Measurements from ENCODE around the gene DPYD. TPM values are rescaled to one million over a fixed set of nuclear protein-coding genes. Genes with fewer than 3 reads are reported as not detected.

The DPYD gene
- total and polyA plus RNA-seq, 7 donors: 2.5 to 7.3 (median 5.1) TPM

DNA sequence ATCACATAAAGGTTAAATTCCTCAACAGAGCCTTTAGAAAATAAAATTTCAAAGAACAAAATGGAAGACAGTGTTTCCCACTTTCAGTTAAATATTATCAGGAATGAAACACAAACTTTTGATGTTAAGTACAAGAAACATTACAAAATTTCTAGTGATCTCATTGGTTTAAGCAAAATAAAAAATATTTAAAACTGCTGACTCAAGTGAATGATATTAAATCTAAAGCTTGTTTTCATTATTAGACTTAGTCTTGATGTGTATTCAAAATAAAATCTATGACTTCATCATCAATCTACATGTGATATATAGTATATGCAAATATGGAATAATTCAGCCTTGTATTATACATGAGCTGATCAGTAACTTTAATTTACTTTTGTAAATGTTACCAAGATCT is 614.3 kb downstream of the DPYD start:
- no peaks in the 10 kb centered on the region for H3K9me3 ChIP-seq
- ATAC-seq (no peak), DNase-seq (no peak)
- no peak overlapping the region for H3K27ac ChIP-seq
- TF ChIP-seq CTCF (IDR thresholded peaks at IDR 0.05): no peak
- no peak overlapping the region for H3K4me3 ChIP-seq
- intact Hi-C loops (cut with DNase I): no loop called here
- no peaks in the 10 kb centered on the region for H3K27me3 ChIP-seq (ENCODE audit: insufficient read depth in 3 of 3, low read length in 2 of 3)
- H3K4me1 ChIP-seq: no peaks in the 10 kb centered on the region
- H3K36me3 ChIP-seq (ENCODE audit: insufficient read depth in 1 of 2, low read depth in 1 of 2): peaks cover 0 to 8% of the 10 kb centered on the region in 2 donors

DNA sequence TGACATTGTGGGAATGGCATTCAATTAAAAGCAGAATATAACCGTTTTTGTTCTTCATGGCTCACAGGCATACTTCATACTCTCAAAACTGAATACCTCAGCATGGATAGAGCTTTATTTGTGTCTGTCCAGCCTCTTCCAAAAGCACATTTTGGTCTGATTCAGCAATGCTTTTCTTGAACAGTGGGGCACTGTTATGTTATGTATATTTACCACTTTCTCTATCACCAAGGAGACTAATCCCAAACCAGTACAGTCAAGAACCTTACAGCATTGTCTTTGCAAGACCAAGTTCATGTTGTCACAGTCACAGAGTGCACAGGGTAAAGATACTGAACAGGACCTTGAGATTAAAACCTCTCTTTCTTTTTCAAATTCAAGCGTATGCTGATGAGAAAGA is 616.5 kb downstream of the DPYD start:
- Histone ChIP-seq H3K27ac (no peak overlapping the region), H3K36me3 (ENCODE audit: insufficient read depth in 1 of 2, low read depth in 1 of 2) (peaks cover 0 to 8% of the 10 kb centered on the region in 2 donors), H3K4me1 (no peaks in the 10 kb centered on the region), H3K9me3 (no peaks in the 10 kb centered on the region), H3K27me3 (ENCODE audit: insufficient read depth in 3 of 3, low read length in 2 of 3) (no peaks in the 10 kb centered on the region), H3K4me3 (no peak overlapping the region)
- no peak for TF ChIP-seq CTCF (IDR thresholded peaks at IDR 0.05)
- no peak for DNase-seq
- 69 to 81% (median 74%) methylated on average over 2 of the region's 2 CpGs for WGBS, 3 donors
- intact Hi-C loops (cut with DNase I): no loop called here
- ATAC-seq: no peak

- Histone ChIP-seq H3K4me3 (no peak overlapping the region), H3K27me3 (ENCODE audit: insufficient read depth in 3 of 3, low read length in 2 of 3) (no peaks in the 10 kb centered on the region), H3K4me1 (no peaks in the 10 kb centered on the region), H3K27ac (no peak overlapping the region), H3K36me3 (ENCODE audit: insufficient read depth in 1 of 2, low read depth in 1 of 2) (no peaks in the 10 kb centered on the region), H3K9me3 (no peaks in the 10 kb centered on the region)
- intact Hi-C loops (cut with DNase I): no loop called here
- 89 to 93% (median 92%) methylated on average over 1 of the region's 1 CpG for WGBS, 3 donors
- TF ChIP-seq CTCF (IDR thresholded peaks at IDR 0.05): no peak
- ATAC-seq (no peak), DNase-seq (no peak)
Observed at GRCh38 chr1:97298966-97299365, 621.9 kb downstream of the DPYD start.

GRCh38 chr1:97297611-97298010 is 623.2 kb downstream of the DPYD start:
- H3K4me3 ChIP-seq: no peak overlapping the region
- H3K9me3 ChIP-seq: no peaks in the 10 kb centered on the region
- intact Hi-C loops (cut with DNase I): no loop called here
- WGBS, 3 donors: 56 to 74% (median 58%) methylated on average over 2 of the region's 2 CpGs
- H3K27me3 ChIP-seq (ENCODE audit: insufficient read depth in 3 of 3, low read length in 2 of 3): no peaks in the 10 kb centered on the region
- H3K4me1 ChIP-seq: no peaks in the 10 kb centered on the region
- DNase-seq (no peak), ATAC-seq (no peak)
- H3K36me3 ChIP-seq (ENCODE audit: insufficient read depth in 1 of 2, low read depth in 1 of 2): no peaks in the 10 kb centered on the region
- no peak overlapping the region for H3K27ac ChIP-seq
- TF ChIP-seq CTCF (IDR thresholded peaks at IDR 0.05): no peak

- no peaks in the 10 kb centered on the region for H3K4me1 ChIP-seq
Observed at GRCh38 chr1:97281962-97282361, 638.9 kb downstream of the DPYD start.

More at GRCh38 chr1:97281962-97282361, 638.9 kb downstream of the DPYD start:
- intact Hi-C loops (cut with DNase I): no loop called here
- H3K27me3 ChIP-seq (ENCODE audit: insufficient read depth in 3 of 3, low read length in 2 of 3): no peaks in the 10 kb centered on the region
- WGBS, 3 donors: 89 to 93% (median 91%) methylated on average over 1 of the region's 1 CpG
- H3K27ac ChIP-seq: no peak overlapping the region
- H3K9me3 ChIP-seq: no peaks in the 10 kb centered on the region
- no peak overlapping the region for H3K4me3 ChIP-seq
- no peak for ATAC-seq
- H3K36me3 ChIP-seq (ENCODE audit: insufficient read depth in 1 of 2, low read depth in 1 of 2): no peaks in the 10 kb centered on the region
- no peak for TF ChIP-seq CTCF (IDR thresholded peaks at IDR 0.05)
- DNase-seq: no peak

Measured in psoas muscle (tissue), 8 donors.